Measurements from ENCODE around the gene WBP2. TPM values are rescaled to one million over a fixed set of nuclear protein-coding genes. Genes with fewer than 3 reads are reported as not detected.

WBP2 gene
- total and polyA plus RNA-seq, 2 of the 13 experiments (the other 11 are each of a cell fraction or from before 2014, with no cell fraction given): 29.2 to 29.5 TPM

DNA sequence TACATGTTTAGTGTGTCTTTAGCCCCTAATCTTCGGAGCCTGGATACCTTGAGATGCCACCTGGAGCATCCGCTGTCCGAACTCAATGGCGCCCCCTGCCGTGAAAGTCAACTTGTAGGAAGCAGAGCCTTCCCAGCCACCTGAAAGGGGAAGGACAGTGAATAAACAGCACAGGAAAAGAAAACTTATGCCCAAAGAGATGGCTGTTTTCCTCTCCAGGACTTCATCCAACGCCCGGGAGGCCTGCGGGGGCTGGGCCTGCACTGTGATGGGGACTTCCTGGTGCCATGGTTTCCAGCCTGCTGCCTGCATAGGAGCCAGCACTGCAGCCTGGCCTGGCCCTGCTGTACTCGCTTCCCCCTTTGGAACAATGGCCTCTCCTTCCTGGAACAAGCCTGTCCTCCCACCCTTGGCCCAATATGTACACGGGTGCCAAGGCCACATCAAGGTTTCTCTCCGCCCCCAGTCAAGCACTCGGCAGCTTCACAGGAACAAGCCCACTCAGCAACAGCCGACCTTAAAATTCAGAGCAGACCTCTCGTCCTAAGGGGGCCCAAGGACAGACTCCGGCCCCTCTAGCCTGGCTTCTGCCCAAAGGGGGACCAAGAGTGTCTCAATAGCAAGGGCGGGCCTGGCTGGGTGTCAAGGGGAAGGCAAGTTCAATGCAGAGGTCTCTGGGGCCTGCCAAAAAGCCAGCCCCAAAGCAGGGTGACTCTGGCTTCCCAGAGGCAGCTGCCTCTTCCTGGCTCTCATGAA lies 6.4 kb downstream of the WBP2 start (continued):
- TF ChIP-seq, protein P1, sequence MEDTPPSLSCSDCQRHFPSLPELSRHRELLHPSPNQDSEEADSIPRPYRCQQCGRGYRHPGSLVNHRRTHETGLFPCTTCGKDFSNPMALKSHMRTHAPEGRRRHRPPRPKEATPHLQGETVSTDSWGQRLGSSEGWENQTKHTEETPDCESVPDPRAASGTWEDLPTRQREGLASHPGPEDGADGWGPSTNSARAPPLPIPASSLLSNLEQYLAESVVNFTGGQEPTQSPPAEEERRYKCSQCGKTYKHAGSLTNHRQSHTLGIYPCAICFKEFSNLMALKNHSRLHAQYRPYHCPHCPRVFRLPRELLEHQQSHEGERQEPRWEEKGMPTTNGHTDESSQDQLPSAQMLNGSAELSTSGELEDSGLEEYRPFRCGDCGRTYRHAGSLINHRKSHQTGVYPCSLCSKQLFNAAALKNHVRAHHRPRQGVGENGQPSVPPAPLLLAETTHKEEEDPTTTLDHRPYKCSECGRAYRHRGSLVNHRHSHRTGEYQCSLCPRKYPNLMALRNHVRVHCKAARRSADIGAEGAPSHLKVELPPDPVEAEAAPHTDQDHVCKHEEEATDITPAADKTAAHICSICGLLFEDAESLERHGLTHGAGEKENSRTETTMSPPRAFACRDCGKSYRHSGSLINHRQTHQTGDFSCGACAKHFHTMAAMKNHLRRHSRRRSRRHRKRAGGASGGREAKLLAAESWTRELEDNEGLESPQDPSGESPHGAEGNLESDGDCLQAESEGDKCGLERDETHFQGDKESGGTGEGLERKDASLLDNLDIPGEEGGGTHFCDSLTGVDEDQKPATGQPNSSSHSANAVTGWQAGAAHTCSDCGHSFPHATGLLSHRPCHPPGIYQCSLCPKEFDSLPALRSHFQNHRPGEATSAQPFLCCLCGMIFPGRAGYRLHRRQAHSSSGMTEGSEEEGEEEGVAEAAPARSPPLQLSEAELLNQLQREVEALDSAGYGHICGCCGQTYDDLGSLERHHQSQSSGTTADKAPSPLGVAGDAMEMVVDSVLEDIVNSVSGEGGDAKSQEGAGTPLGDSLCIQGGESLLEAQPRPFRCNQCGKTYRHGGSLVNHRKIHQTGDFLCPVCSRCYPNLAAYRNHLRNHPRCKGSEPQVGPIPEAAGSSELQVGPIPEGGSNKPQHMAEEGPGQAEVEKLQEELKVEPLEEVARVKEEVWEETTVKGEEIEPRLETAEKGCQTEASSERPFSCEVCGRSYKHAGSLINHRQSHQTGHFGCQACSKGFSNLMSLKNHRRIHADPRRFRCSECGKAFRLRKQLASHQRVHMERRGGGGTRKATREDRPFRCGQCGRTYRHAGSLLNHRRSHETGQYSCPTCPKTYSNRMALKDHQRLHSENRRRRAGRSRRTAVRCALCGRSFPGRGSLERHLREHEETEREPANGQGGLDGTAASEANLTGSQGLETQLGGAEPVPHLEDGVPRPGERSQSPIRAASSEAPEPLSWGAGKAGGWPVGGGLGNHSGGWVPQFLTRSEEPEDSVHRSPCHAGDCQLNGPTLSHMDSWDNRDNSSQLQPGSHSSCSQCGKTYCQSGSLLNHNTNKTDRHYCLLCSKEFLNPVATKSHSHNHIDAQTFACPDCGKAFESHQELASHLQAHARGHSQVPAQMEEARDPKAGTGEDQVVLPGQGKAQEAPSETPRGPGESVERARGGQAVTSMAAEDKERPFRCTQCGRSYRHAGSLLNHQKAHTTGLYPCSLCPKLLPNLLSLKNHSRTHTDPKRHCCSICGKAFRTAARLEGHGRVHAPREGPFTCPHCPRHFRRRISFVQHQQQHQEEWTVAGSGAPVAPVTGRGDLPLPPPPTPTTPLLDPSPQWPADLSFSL (CRISPR knock-in tag; IDR thresholded peaks at IDR 0.05): no peak
- no peak for TF ChIP-seq MBNL3 (CRISPR knock-in tag; conservative IDR thresholded peaks at IDR 0.05)
- TF ChIP-seq ZNF558 (CRISPR knock-in tag; IDR thresholded peaks at IDR 0.05; ENCODE audit: borderline replicate concordance): no peak
- TF ChIP-seq MAF1 (CRISPR knock-in tag; IDR thresholded peaks at IDR 0.05; ENCODE audit: borderline replicate concordance): no peak
- no peak for TF ChIP-seq KLF6 (CRISPR knock-in tag; IDR thresholded peaks at IDR 0.05)
- TF ChIP-seq, protein P2, sequence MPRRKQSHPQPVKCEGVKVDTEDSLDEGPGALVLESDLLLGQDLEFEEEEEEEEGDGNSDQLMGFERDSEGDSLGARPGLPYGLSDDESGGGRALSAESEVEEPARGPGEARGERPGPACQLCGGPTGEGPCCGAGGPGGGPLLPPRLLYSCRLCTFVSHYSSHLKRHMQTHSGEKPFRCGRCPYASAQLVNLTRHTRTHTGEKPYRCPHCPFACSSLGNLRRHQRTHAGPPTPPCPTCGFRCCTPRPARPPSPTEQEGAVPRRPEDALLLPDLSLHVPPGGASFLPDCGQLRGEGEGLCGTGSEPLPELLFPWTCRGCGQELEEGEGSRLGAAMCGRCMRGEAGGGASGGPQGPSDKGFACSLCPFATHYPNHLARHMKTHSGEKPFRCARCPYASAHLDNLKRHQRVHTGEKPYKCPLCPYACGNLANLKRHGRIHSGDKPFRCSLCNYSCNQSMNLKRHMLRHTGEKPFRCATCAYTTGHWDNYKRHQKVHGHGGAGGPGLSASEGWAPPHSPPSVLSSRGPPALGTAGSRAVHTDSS (CRISPR knock-in tag; conservative IDR thresholded peaks at IDR 0.05): 0 out of 2 replicates have a peak, but pooled peaks have one; percentile 69
- TF ChIP-seq ERF (CRISPR knock-in tag; IDR thresholded peaks at IDR 0.05): no peak
- no peak for TF ChIP-seq ZNF839 (CRISPR knock-in tag; IDR thresholded peaks at IDR 0.05; ENCODE audit: borderline replicate concordance)
- TF ChIP-seq ZSCAN22 (CRISPR knock-in tag; IDR thresholded peaks at IDR 0.05): no peak
- TF ChIP-seq TCF7 (IDR thresholded peaks at IDR 0.05; ENCODE audit: low read depth): peak; percentile 32; the same call in 1 of the 2 replicates
- TF ChIP-seq ATF6 (CRISPR knock-in tag; conservative IDR thresholded peaks at IDR 0.05): no peak
- no peak for TF ChIP-seq SALL2 (CRISPR knock-in tag; IDR thresholded peaks at IDR 0.05)
- no peak for TF ChIP-seq HNRNPH1 (optimal IDR thresholded peaks at IDR 0.05; ENCODE audit: low read depth, low read length)
- TF ChIP-seq TBL1XR1 (IDR thresholded peaks at IDR 0.05; ENCODE audit: borderline replicate concordance, low read length, partially characterized antibody): no peak

Measured in HepG2 (cell line).